PC-9 (cell line): ENCODE results near the gene IQSEC3. TPM values are rescaled to one million over a fixed set of nuclear protein-coding genes. Genes with fewer than 3 reads are reported as not detected.

ENCODE experiments used
- BruUV-seq: library from RNA; stranded (reverse); fragments of 400-500 nt; replicated peaks from 2 replicates; lab custom pipeline; 2021; lab: Mats Ljungman, UMichigan
- CTCF ChIA-PET: fragments of 300-600 bp; sonication (Branson Sonifier 250); formaldehyde crosslinking; loops from one replicate; lab custom pipeline; 2022; ENCODE audit warnings: antibody characterized with exemption; lab: Charles Lee
- POLR2A ChIA-PET: fragments of 300-600 bp; sonication (Branson Sonifier 250); formaldehyde crosslinking; loops from one replicate; lab custom pipeline; 2022; ENCODE audit warnings: antibody characterized with exemption; ENCODE audit not compliant: unreplicated experiment; lab: Charles Lee
- DNase-seq, 2 experiments: peaks; one replicate each; pipeline versions ENCODE4 v3.0.0 to v3.0.0-alpha.2; 2015 to 2022; ENCODE audit warnings: mixed read lengths in 1 of 2
- H2AFZ ChIP-seq: fragments of 200-600 bp; sonication (generic); 2 replicates; pipeline ENCODE4 v1.8.1; 2017; ENCODE audit warnings: antibody characterized with exemption
- H3F3A ChIP-seq: fragments of 200-600 bp; sonication (generic); 2 replicates; pipeline ENCODE4 v1.8.1; 2017; ENCODE audit warnings: antibody characterized with exemption, mild to moderate bottlenecking, low read depth; ENCODE audit not compliant: insufficient read depth
- H3K27ac ChIP-seq: fragments of 200-600 bp; sonication (generic); 2 replicates; pipeline ENCODE4 v1.6.1; 2016; ENCODE audit warnings: mixed run types
- H3K27me3 ChIP-seq: fragments of 200-600 bp; sonication (generic); 2 replicates; pipeline ENCODE4 v1.6.1; 2016; ENCODE audit warnings: low read depth, mixed run types; ENCODE audit not compliant: insufficient read depth
- H3K36me3 ChIP-seq: fragments of 200-600 bp; sonication (generic); 2 replicates; pipeline ENCODE4 v1.6.1; 2016; ENCODE audit warnings: low read depth, mixed run types
- H3K4me1 ChIP-seq: fragments of 200-600 bp; sonication (generic); replicated peaks from 2 replicates; pipeline ENCODE4 v1.6.1; 2016; ENCODE audit warnings: mixed run types; ENCODE audit not compliant: insufficient read depth
- H3K4me2 ChIP-seq: fragments of 200-600 bp; sonication (generic); 2 replicates; pipeline ENCODE4 v1.6.1; 2017; ENCODE audit warnings: mixed run types
- H3K4me3 ChIP-seq: fragments of 200-600 bp; sonication (generic); 2 replicates; pipeline ENCODE4 v1.6.1; 2016; ENCODE audit warnings: mixed run types
- H3K79me2 ChIP-seq: fragments of 200-600 bp; sonication (generic); 2 replicates; pipeline ENCODE4 v1.6.1; 2017; ENCODE audit warnings: low read depth, mixed run types
- H3K9me2 ChIP-seq: fragments of 200-600 bp; sonication (generic); 2 replicates; pipeline ENCODE4 v1.8.1; 2017; ENCODE audit warnings: mild to moderate bottlenecking; ENCODE audit not compliant: insufficient read depth
- H3K9me3 ChIP-seq: fragments of 200-600 bp; sonication (generic); 2 replicates; pipeline ENCODE4 v1.8.1; 2016; ENCODE audit warnings: low read depth; ENCODE audit not compliant: insufficient read depth
- H4K20me1 ChIP-seq: fragments of 200-600 bp; sonication (generic); 2 replicates; pipeline ENCODE4 v1.8.1; 2017; ENCODE audit not compliant: insufficient read depth
- CTCF ChIP-seq: fragments of 200-600 bp; sonication (generic); conservative IDR thresholded peaks from 2 replicates; pipeline ENCODE4 v1.6.1; 2017; ENCODE audit warnings: mixed run types, antibody characterized with exemption, mild to moderate bottlenecking, moderate library complexity
- EZH2 ChIP-seq: fragments of 200-600 bp; sonication (generic); IDR thresholded peaks from 2 replicates; pipeline ENCODE4 v1.8.0; 2017; ENCODE audit warnings: antibody characterized with exemption, low read depth
- intact Hi-C: fragments of 100-400 bp; cut with micrococcal nuclease; formaldehyde crosslinking; loops from one replicate; pipeline ENCODE4 v1.10.0; 2022; ENCODE audit not compliant: unreplicated experiment
- total RNA-seq: library from RNA; stranded (reverse); gene quantifications from 2 replicates; pipeline ENCODE4 v1.2.3, GENCODE V29; 2021

IQSEC3 gene
- total RNA-seq, 1 experiment from 2014 or later, result not detected

DNA sequence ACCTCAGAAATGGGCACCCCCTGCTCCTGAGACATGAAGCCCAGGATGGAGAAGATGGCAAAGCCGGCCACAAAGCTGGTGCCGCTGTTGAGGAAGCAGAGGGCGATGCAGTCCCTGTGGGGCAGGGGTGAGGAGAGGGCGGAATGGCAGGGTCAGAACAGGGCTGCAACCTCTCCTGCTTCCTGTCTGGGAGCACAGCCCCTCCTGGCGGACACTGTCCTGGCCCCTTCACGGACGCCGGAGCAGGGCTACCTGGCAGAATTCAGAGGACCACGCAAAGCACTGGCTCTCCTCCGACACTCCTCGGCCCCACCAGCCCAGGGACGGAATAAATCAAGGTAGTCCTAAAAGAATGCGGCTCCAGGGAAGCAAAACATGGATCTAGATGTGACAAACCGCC, 159.8 kb downstream of the IQSEC3 start:
- ChIA-PET CTCF (no interaction called here), POLR2A (no interaction called here)
- Histone ChIP-seq H3K4me3 (no peak overlapping the region), H3K4me1 (no peaks in the 10 kb centered on the region), H3K79me2 (no peaks in the 10 kb centered on the region), H3K36me3 (no peaks in the 10 kb centered on the region), H3K9me3 (no peaks in the 10 kb centered on the region), H2AFZ (no peak overlapping the region), H3K9me2 (no peaks in the 10 kb centered on the region), H3K27ac (no peak overlapping the region), H3F3A (no peaks in the 10 kb centered on the region), H3K4me2 (no peak overlapping the region), H4K20me1 (no peaks in the 10 kb centered on the region), H3K27me3 (peaks cover 98% of the 10 kb centered on the region)
- intact Hi-C loops, result no loop called here
- BruUV-seq, result no TSS peak
- DNase-seq, result no peak
- no peak for TF ChIP-seq CTCF
- TF ChIP-seq EZH2, result no peak

- no peak for DNase-seq
- Histone ChIP-seq H3K4me2 (no peak overlapping the region), H3K79me2 (no peaks in the 10 kb centered on the region), H3K36me3 (no peaks in the 10 kb centered on the region), H3K27me3 (peaks cover 99% of the 10 kb centered on the region), H3F3A (no peaks in the 10 kb centered on the region), H3K4me1 (no peaks in the 10 kb centered on the region), H3K27ac (no peak overlapping the region), H3K9me3 (no peaks in the 10 kb centered on the region), H3K9me2 (no peaks in the 10 kb centered on the region), H2AFZ (no peak overlapping the region), H4K20me1 (no peaks in the 10 kb centered on the region), H3K4me3 (no peak overlapping the region)
- CTCF ChIA-PET, result no interaction called here
- intact Hi-C loops, result no loop called here
- TF ChIP-seq EZH2 (no peak), CTCF (no peak)
- no TSS peak for BruUV-seq
- POLR2A ChIA-PET, result no interaction called here
These were observed 160.8 kb downstream of the IQSEC3 start for GRCh38 chr12:227286-227915.

Other genes with a start within 250 kb of the IQSEC3 start
- gene SLC6A12, start 147.4 kb downstream of the IQSEC3 start, total RNA-seq, result not detected in 2 replicates
- gene SLC6A13, start 196.1 kb downstream of the IQSEC3 start, total RNA-seq, result not detected in 2 replicates